Body of pancreas (tissue), 4 donors: ENCODE results near the gene CNGA3. TPM values are rescaled to one million over a fixed set of nuclear protein-coding genes. Genes with fewer than 3 reads are reported as not detected.

ENCODE experiments used
- ATAC-seq: fragments of 150-250 bp; one replicate; pipeline ENCODE4 v1.9.1; 2016
- DNase-seq, 4 donors: peaks; one replicate each; pipeline ENCODE4 v3.0.0-alpha.2; 2019
- H3K27ac ChIP-seq, 4 donors: fragments of 200-600 bp; sonication (generic); 1 replicate in 3 of 4; 2 replicates in 1 of 4; pipeline versions ENCODE4 v1.5.1 to v1.6.1; 2016 to 2019; ENCODE audit warnings: mild to moderate bottlenecking in 1 of 4, mixed read lengths in 1 of 4, moderate library complexity in 1 of 4
- H3K27me3 ChIP-seq, 2 donors: fragments of 200-600 bp; sonication (generic); one replicate each; pipeline ENCODE4 v1.6.0; 2016; ENCODE audit warnings: mild to moderate bottlenecking in 1 of 2
- H3K36me3 ChIP-seq, 2 donors: fragments of 200-600 bp; sonication (generic); replicated peaks in 1 of 2; 2 replicates each; pipeline ENCODE4 v1.5.1; 2016; ENCODE audit warnings: low read depth in 2 of 2; ENCODE audit not compliant: insufficient read depth in 1 of 2
- H3K4me1 ChIP-seq: fragments of 200-600 bp; sonication (generic); one replicate; pipeline ENCODE4 v1.6.0; 2016
- H3K4me3 ChIP-seq, 2 donors: fragments of 200-600 bp; sonication (generic); 1 replicate in 1 of 2; 2 replicates in 1 of 2; pipeline ENCODE4 v1.5.1; 2016 to 2019
- H3K9me3 ChIP-seq, 3 donors: fragments of 200-600 bp; sonication (generic); 1 replicate in 2 of 3; 2 replicates in 1 of 3; pipeline ENCODE4 v1.5.1; 2016
- POLR2A ChIP-seq, 3 donors: fragments of 450-650 bp; IDR thresholded peaks; one replicate each; pipeline ENCODE4 v1.6.1; 2016; ENCODE audit warnings: antibody characterized with exemption in 3 of 3, mild to moderate bottlenecking in 2 of 3
- WGBS, 2 donors: methylation state at CpG; one replicate each; pipeline ENCODE4 v1.1.5; 2017; 5-methylcytosine and 5-hydroxymethylcytosine counted together
- intact Hi-C: fragments of 100-400 bp; cut with DNase I; formaldehyde crosslinking; loops from one replicate; pipeline ENCODE4 v1.15.1; 2023
- total RNA-seq, 2 donors: library from RNA; depleted of rRNA; stranded (reverse); fragments of >200 nt; gene quantifications; one replicate each; pipeline ENCODE4 v1.1.0, GENCODE V29; 2016
- TF ChIP-seq, protein P1 (sequence below), 7 experiments: fragments of 450-650 bp in 4 of 7; fragments of 200-600 bp in 3 of 7; sonication (generic) in 3 of 7; IDR thresholded peaks; one replicate each; pipeline ENCODE4 v1.5.1; 2016 to 2019; ENCODE audit warnings: antibody characterized with exemption in 7 of 7

The CNGA3 gene
- total RNA-seq, 2 donors from 2014 or later, result 1.3 TPM; not detected in 1

DNA sequence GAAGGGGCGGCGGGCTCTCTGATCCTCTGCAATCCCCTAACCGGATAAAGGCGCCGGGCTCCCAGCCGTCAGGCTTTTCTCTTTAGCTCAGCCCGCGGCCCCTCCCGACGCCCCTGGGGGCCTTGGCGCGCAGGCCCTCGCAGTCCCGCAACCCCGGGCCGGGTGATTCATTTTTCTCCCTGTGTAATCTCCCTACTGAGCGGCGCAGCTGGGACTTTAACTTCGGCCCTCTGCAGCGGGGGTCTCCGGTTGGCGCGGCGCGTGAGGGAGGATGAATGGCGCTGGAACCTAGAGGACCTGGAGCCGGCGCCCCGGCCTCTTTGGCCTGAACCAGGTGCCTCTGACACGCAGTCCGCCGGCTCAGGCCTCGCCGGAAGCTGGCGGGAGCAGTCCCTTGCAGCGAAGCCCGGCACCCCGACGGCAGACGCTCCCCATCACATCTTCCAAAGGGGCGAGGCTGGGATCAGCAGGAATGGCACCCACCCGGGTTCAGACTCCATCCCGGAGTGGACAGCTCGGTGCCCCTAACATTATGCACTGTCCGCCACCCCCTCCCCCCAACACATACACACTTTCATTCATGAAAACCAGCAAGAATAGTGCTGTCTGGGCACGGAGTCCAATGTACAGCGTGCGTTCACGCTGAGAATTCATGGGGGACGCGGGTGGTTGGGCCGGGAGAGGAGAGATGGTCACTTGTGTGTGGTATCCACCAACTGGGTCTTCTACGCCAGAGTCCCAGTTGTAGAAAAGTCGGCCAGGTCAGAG, 1.2 kb downstream of the CNGA3 start:
- 5 to 12% methylated on average over 24 to 54 of the region's 54 CpGs for WGBS, 2 donors
- no peak for ATAC-seq
- H3K4me3 ChIP-seq, result no peak overlapping the region
- peaks cover 15% of the 10 kb centered on the region for H3K4me1 ChIP-seq
- H3K27ac ChIP-seq, result no peak overlapping the region
- intact Hi-C loops, result no loop called here
- no peaks in the 10 kb centered on the region for H3K9me3 ChIP-seq
- TF ChIP-seq, protein P1, sequence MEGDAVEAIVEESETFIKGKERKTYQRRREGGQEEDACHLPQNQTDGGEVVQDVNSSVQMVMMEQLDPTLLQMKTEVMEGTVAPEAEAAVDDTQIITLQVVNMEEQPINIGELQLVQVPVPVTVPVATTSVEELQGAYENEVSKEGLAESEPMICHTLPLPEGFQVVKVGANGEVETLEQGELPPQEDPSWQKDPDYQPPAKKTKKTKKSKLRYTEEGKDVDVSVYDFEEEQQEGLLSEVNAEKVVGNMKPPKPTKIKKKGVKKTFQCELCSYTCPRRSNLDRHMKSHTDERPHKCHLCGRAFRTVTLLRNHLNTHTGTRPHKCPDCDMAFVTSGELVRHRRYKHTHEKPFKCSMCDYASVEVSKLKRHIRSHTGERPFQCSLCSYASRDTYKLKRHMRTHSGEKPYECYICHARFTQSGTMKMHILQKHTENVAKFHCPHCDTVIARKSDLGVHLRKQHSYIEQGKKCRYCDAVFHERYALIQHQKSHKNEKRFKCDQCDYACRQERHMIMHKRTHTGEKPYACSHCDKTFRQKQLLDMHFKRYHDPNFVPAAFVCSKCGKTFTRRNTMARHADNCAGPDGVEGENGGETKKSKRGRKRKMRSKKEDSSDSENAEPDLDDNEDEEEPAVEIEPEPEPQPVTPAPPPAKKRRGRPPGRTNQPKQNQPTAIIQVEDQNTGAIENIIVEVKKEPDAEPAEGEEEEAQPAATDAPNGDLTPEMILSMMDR (IDR thresholded peaks at IDR 0.05), result no peak
- peaks cover 0 to 20% of the 10 kb centered on the region in 2 donors for H3K27me3 ChIP-seq
- H3K36me3 ChIP-seq, result no peaks in the 10 kb centered on the region
- DNase-seq, result no peak

DNA sequence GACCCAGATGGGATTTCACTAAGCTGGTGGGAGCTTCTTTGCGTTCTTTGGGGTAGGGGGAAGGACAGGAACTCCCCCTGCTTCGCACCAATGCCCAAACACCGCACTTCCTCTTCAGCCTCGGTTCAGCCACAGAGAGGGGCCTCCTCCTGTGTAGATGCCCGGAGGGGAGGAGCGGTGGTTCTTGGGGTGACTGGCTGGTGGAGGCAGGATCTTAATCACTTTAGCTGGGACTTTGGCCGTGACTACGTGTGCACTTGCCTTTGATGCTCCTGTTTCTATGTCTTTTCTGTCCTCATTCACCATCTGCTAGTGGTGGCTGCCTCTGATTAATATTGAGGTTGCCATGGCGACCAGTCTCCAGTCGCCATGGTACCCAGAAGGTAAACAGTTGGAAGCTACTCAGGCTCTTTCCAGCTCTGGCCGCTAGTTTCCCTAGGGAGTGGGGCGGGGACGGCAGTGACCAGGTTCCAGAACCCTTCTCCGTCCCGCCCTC, 1.9 kb downstream of the CNGA3 start:
- no peak for ATAC-seq
- Histone ChIP-seq H3K9me3 (no peaks in the 10 kb centered on the region), H3K36me3 (no peaks in the 10 kb centered on the region), H3K4me1 (peaks cover 15% of the 10 kb centered on the region), H3K27ac (no peak overlapping the region), H3K4me3 (no peak overlapping the region), H3K27me3 (peaks cover 0 to 20% of the 10 kb centered on the region in 2 donors)
- peak in 3 of 4 donors; percentile 27 to 34 (median 31) for DNase-seq
- TF ChIP-seq POLR2A (IDR thresholded peaks at IDR 0.05), result no peak
- TF ChIP-seq, protein P1 (IDR thresholded peaks at IDR 0.05), result no peak
- intact Hi-C loops, result no loop called here
- 4 to 8% methylated on average over 15 of the region's 15 CpGs for WGBS, 2 donors

DNA sequence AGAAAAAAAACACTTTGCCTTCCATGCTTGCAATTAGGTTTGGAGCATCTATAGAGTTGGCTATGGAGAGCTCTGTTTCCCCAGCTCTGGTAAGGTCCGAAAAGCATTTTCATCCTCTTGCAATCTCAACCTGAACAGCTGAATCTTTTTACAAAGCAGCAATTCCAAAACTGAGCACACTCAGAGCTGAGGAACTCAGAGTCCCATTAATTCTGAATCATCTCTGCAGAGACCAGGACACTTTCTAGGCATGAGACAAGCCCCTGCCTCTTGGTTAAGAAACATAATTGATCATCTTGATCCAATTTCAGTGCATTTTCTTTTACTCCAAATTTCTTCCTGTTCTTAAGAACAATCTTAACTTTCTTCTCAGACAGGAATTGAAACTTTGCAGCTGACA, 4.2 kb downstream of the CNGA3 start:
- ATAC-seq (no peak), DNase-seq (no peak)
- intact Hi-C loops, result no loop called here
- TF ChIP-seq POLR2A (IDR thresholded peaks at IDR 0.05), result no peak
- TF ChIP-seq, protein P1 (IDR thresholded peaks at IDR 0.05), result no peak
- Histone ChIP-seq H3K4me3 (no peak overlapping the region), H3K27me3 (peaks cover 0 to 20% of the 10 kb centered on the region in 2 donors), H3K4me1 (peaks cover 15% of the 10 kb centered on the region), H3K36me3 (no peaks in the 10 kb centered on the region), H3K27ac (no peak overlapping the region), H3K9me3 (no peaks in the 10 kb centered on the region)
- WGBS, 2 donors, result 63 to 88% methylated on average over 1 of the region's 1 CpG

DNA sequence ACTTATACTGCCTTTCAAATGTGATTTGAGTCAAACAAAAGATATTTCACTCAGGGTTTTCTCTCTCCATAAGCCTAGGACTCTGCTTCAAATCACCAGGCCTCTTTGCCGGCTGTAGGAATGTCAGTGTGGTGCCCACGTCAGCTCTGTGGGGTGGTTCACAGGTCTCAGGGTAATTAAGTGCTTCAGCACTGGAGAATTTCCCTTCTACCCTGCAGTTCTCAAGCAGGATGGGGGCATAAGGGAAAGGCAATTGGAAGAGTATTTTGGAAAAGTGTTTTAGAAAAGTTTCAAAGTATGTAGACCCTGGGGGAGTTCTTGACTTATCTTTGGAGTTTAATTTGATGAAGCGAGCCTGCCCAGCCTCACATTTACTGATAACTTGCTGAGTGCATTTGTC, 9.6 kb downstream of the CNGA3 start:
- ATAC-seq (no peak), DNase-seq (no peak)
- H3K36me3 ChIP-seq, result no peaks in the 10 kb centered on the region
- no peaks in the 10 kb centered on the region for H3K27me3 ChIP-seq
- WGBS, 2 donors, result 44 to 60% methylated on average over 3 of the region's 3 CpGs
- intact Hi-C loops, result no loop called here
- no peak for TF ChIP-seq POLR2A (IDR thresholded peaks at IDR 0.05)
- TF ChIP-seq, protein P1 (IDR thresholded peaks at IDR 0.05), result no peak
- no peak overlapping the region for H3K27ac ChIP-seq
- H3K9me3 ChIP-seq, result no peaks in the 10 kb centered on the region
- no peaks in the 10 kb centered on the region for H3K4me1 ChIP-seq
- H3K4me3 ChIP-seq, result no peak overlapping the region

DNA sequence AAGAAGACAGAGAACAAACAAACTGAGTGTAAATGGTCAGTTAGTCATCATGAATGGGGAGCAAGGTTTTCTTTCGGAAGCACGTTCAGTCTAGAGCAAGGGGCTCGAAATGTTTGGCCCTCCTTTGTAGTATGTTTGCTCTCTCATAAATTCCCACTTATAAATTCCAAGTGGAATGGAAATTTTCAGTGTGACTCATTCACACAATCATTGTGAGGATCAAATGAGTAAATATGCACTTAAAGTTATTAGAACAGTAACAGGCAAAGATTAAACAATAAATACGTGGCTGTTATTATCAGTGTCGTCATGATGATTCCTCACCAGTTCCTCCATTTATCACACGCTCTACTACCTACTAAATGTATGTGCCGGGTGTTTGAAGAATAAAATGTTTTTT, 10.5 kb downstream of the CNGA3 start:
- Histone ChIP-seq H3K27ac (no peak overlapping the region), H3K27me3 (no peaks in the 10 kb centered on the region), H3K9me3 (no peaks in the 10 kb centered on the region), H3K36me3 (no peaks in the 10 kb centered on the region), H3K4me1 (no peaks in the 10 kb centered on the region), H3K4me3 (no peak overlapping the region)
- TF ChIP-seq, protein P1 (IDR thresholded peaks at IDR 0.05), result no peak
- no peak for TF ChIP-seq POLR2A (IDR thresholded peaks at IDR 0.05)
- ATAC-seq (no peak), DNase-seq (no peak)
- 55 to 61% methylated on average over 7 of the region's 7 CpGs for WGBS, 2 donors
- intact Hi-C loops, result no loop called here
